A549 (cell line): ENCODE results near the gene ADARB1. TPM values are rescaled to one million over a fixed set of nuclear protein-coding genes. Genes with fewer than 3 reads are reported as not detected.
"Not testable (repeated sequence)": the region's sequence is repeated elsewhere in the genome, so short reads cannot be mapped to it uniquely, and the experiment has no call there.

Experiments used
- ATAC-seq, 2 experiments: fragments of 200-7000 bp in 1 of 2; fragments of >200 bp in 1 of 2; cut with Nextera tagmentation in 1 of 2; cut with Tn5 transposase in 1 of 2; 3 replicates each; pipeline versions ENCODE4 v1.8.0 to v1.9.1; 2018 to 2020; ENCODE audit warnings: mild to moderate bottlenecking in 1 of 2, moderate library complexity in 1 of 2
- CTCF ChIA-PET: fragments of 300-600 bp; sonication (Branson Sonifier 250); formaldehyde crosslinking; extraction: SDS; loops from one replicate; lab custom pipeline; 2021; ENCODE audit warnings: antibody characterized with exemption, inconsistent platforms; lab: Yijun Ruan, JAX
- POLR2A ChIA-PET: fragments of 350-600 bp; formaldehyde crosslinking; extraction: SDS; loops from one replicate; lab custom pipeline; 2021; ENCODE audit warnings: antibody characterized with exemption, inconsistent platforms; lab: Yijun Ruan, JAX
- DNase-seq, 2 experiments: peaks; one replicate each; pipeline versions ENCODE4 v3.0.0 to v3.0.0-alpha.2; 2011 to 2016; ENCODE audit warnings: low read depth in 1 of 2, low spot score in 1 of 2
- FAIRE-seq: peaks from 2 replicates; lab custom pipeline; 2011; peaks lifted over from hg19 to GRCh38; lab: Jason Lieb, UNC
- H3K27ac ChIP-seq, 2 experiments: fragments of >200 bp; sonication (Bioruptor Twin); formaldehyde crosslinking; 3 replicates each; pipeline ENCODE4 v1.5.1; 2016 to 2017
- H3K4me1 ChIP-seq: fragments of >200 bp; sonication (Bioruptor Twin); formaldehyde crosslinking; 3 replicates; pipeline ENCODE4 v1.6.1; 2016
- H3K4me2 ChIP-seq: fragments of >200 bp; sonication (Bioruptor Twin); formaldehyde crosslinking; 3 replicates; pipeline ENCODE4 v1.6.1; 2016
- H3K4me3 ChIP-seq: fragments of >200 bp; sonication (Bioruptor Twin); formaldehyde crosslinking; 3 replicates; pipeline ENCODE4 v1.5.1; 2016
- H3K9me3 ChIP-seq: fragments of >200 bp; sonication (Bioruptor Twin); formaldehyde crosslinking; 3 replicates; pipeline ENCODE4 v1.6.1; 2016
- BHLHE40 ChIP-seq: IDR thresholded peaks from 2 replicates; pipeline ENCODE4 v1.6.1; 2012; ENCODE audit warnings: low read depth, low read length, inconsistent platforms
- CBX2 ChIP-seq: fragments of 200-600 bp; sonication (generic); IDR thresholded peaks from 2 replicates; pipeline ENCODE4 v1.6.1; 2016; ENCODE audit warnings: low read depth, mild to moderate bottlenecking, borderline replicate concordance
- CEBPB ChIP-seq, 2 experiments: fragments of >200 bp in 1 of 2; sonication (Bioruptor Twin) in 1 of 2; formaldehyde crosslinking in 1 of 2; IDR thresholded peaks; 2 replicates each; pipeline ENCODE4 v1.6.1; 2012 to 2016
- E2F6 ChIP-seq: IDR thresholded peaks from 2 replicates; pipeline ENCODE4 v1.6.1; 2012; ENCODE audit warnings: low read depth, borderline replicate concordance
- EHMT2 ChIP-seq: fragments of 200-600 bp; sonication (generic); IDR thresholded peaks from 2 replicates; pipeline ENCODE4 v1.6.1; 2016; ENCODE audit warnings: antibody characterized with exemption, low read depth, mild to moderate bottlenecking, moderate library complexity
- EP300 ChIP-seq, 2 experiments: fragments of >200 bp; sonication (Bioruptor Twin); formaldehyde crosslinking; IDR thresholded peaks; 2 replicates in 1 of 2; 3 replicates in 1 of 2; pipeline ENCODE4 v1.6.1; 2016 to 2017
- ESRRA ChIP-seq: fragments of 150-350 bp; IDR thresholded peaks from 2 replicates; pipeline ENCODE4 v1.6.1; 2014; ENCODE audit warnings: mild to moderate bottlenecking, low read length, borderline replicate concordance
- FOXS1 ChIP-seq: fragments of 250-450 bp; sonication (Bioruptor Pico); IDR thresholded peaks from 2 replicates; pipeline ENCODE4 v1.5.0; 2020; ENCODE audit warnings: mild to moderate bottlenecking, moderate library complexity
- HES2 ChIP-seq: fragments of >200 bp; sonication (Bioruptor Twin); formaldehyde crosslinking; IDR thresholded peaks from 2 replicates; pipeline ENCODE4 v1.6.1; 2016
- HOXB13 ChIP-seq: fragments of 250-450 bp; sonication (Bioruptor Pico); IDR thresholded peaks from 2 replicates; pipeline ENCODE4 v1.5.0; 2020; ENCODE audit warnings: low read depth, mild to moderate bottlenecking, moderate library complexity
- HOXB5 ChIP-seq: fragments of 250-450 bp; sonication (Bioruptor Pico); IDR thresholded peaks from 2 replicates; pipeline ENCODE4 v1.5.0; 2020; ENCODE audit warnings: mild to moderate bottlenecking, moderate library complexity
- MYC ChIP-seq: IDR thresholded peaks from 2 replicates; pipeline ENCODE4 v1.6.1; 2012; ENCODE audit warnings: mild to moderate bottlenecking, inconsistent platforms, low read length, improper control_type of control experiment, borderline replicate concordance
- NR3C1 ChIP-seq: fragments of >200 bp; sonication (Bioruptor Twin); formaldehyde crosslinking; IDR thresholded peaks from 3 replicates; pipeline ENCODE4 v1.6.1; 2017
- RARB ChIP-seq: fragments of 250-450 bp; sonication (Bioruptor Pico); IDR thresholded peaks from 2 replicates; pipeline ENCODE4 v1.8.0; 2021; ENCODE audit warnings: mild to moderate bottlenecking, moderate library complexity
- SREBF2 ChIP-seq: fragments of 450-650 bp; IDR thresholded peaks from 2 replicates; pipeline ENCODE4 v1.6.1; 2014; ENCODE audit warnings: mild to moderate bottlenecking, moderate library complexity
- TP53 ChIP-seq: fragments of 250-450 bp; sonication (Bioruptor Pico); IDR thresholded peaks from 2 replicates; pipeline ENCODE4 v1.5.0; 2021; ENCODE audit warnings: mild to moderate bottlenecking, moderate library complexity
- ZSCAN20 ChIP-seq: fragments of 250-450 bp; sonication (Bioruptor Pico); IDR thresholded peaks from 2 replicates; pipeline ENCODE4 v1.8.0; 2022; ENCODE audit warnings: mild to moderate bottlenecking, moderate library complexity
- WGBS: methylation state at CpG from one replicate; pipeline ENCODE4 v1.1.6; 2017; ENCODE audit errors: missing lambda C conversion rate; 5-methylcytosine and 5-hydroxymethylcytosine counted together
- polyA plus RNA-seq, 4 experiments: library from polyadenylated mRNA; depleted of rRNA in 3 of 4; stranded (reverse); fragments of >200 nt; fragmentation: RNase III in 1 of 4; extraction: RNeasy Plus Mini Kit Qiagen cat#74134 plus additional on column Dnase treatment in 1 of 4; gene quantifications; 2 replicates in 3 of 4; 3 replicates in 1 of 4; pipeline ENCODE4 v1.2.3, GENCODE V29; 2011 to 2017

ADARB1 gene
- polyA plus RNA-seq, 2 of the 4 experiments (the other 2 are of a cell fraction): 3.2 to 5.7 TPM

GRCh38 chr21:45028645-45029044 lies 45.7 kb upstream of the ADARB1 start:
- H3K4me2 ChIP-seq, H3K4me1 ChIP-seq, H3K27ac ChIP-seq, H3K9me3 ChIP-seq, H3K4me3 ChIP-seq, POLR2A ChIA-PET, ATAC-seq, CTCF ChIA-PET, DNase-seq, FAIRE-seq: not testable (repeated sequence)
- 72% methylated on average over 2 of the region's 12 CpGs for WGBS

GRCh38 chr21:45029298-45029947 lies 45.0 kb upstream of the ADARB1 start:
- ChIA-PET CTCF (interaction anchor here (1.0 kb wide), 1 partner anchor 99 kb away, joined by 3 read pairs; no protein-coding TSS in a partner anchor), POLR2A (no interaction called here)
- no peak for FAIRE-seq
- no peak overlapping the region for H3K27ac ChIP-seq
- H3K4me3 ChIP-seq: no peak overlapping the region
- ATAC-seq: no peak; a peak in 1 of 6 replicates
- DNase-seq: no peak
- no peak overlapping the region for H3K4me2 ChIP-seq
- no peaks in the 10 kb centered on the region for H3K4me1 ChIP-seq
- 83% methylated on average over 4 of the region's 14 CpGs for WGBS
- no peak for TF ChIP-seq MYC
- H3K9me3 ChIP-seq: no peaks in the 10 kb centered on the region

GRCh38 chr21:45029948-45030681 lies 44.3 kb upstream of the ADARB1 start:
- Histone ChIP-seq H3K4me3 (no peak overlapping the region), H3K9me3 (no peaks in the 10 kb centered on the region), H3K4me1 (no peaks in the 10 kb centered on the region), H3K4me2 (no peak overlapping the region), H3K27ac (no peak overlapping the region)
- no peak for FAIRE-seq
- DNase-seq: no peak
- ChIA-PET POLR2A (no interaction called here), CTCF (interaction anchor here (1.0 kb wide), 1 partner anchor 98 kb away, joined by 3 read pairs; no protein-coding TSS in a partner anchor)
- WGBS: 75% methylated on average over 19 of the region's 26 CpGs
- no peak for TF ChIP-seq FOXS1 (CRISPR knock-in tag)
- no peak for TF ChIP-seq CEBPB (IDR thresholded peaks at IDR 0.05)
- TF ChIP-seq SREBF2: no peak
- no peak for TF ChIP-seq HOXB5 (CRISPR knock-in tag)
- TF ChIP-seq EHMT2: no peak
- TF ChIP-seq ESRRA: no peak
- TF ChIP-seq HOXB13: no peak
- no peak for TF ChIP-seq CBX2
- TF ChIP-seq BHLHE40: no peak
- no peak for TF ChIP-seq ZSCAN20 (CRISPR knock-in tag)
- TF ChIP-seq TP53 (CRISPR knock-in tag): no peak
- no peak for ATAC-seq

- POLR2A ChIA-PET: no interaction called here
- 74% methylated on average over 17 of the region's 23 CpGs for WGBS
- no peak for TF ChIP-seq E2F6
- no peak for TF ChIP-seq HES2
- TF ChIP-seq RARB (CRISPR knock-in tag): no peak
- no peak for TF ChIP-seq EP300 (IDR thresholded peaks at IDR 0.05)
- no peak for TF ChIP-seq EHMT2
- TF ChIP-seq NR3C1: no peak
- no peak for TF ChIP-seq MYC
- no peak for FAIRE-seq
- Histone ChIP-seq H3K4me1 (no peaks in the 10 kb centered on the region), H3K4me2 (no peak overlapping the region), H3K27ac (no peak overlapping the region), H3K9me3 (no peaks in the 10 kb centered on the region), H3K4me3 (no peak overlapping the region)
- CTCF ChIA-PET: no interaction called here
- DNase-seq: no peak
- ATAC-seq: no peak
These were observed 43.5 kb upstream of the ADARB1 start for GRCh38 chr21:45030682-45031570.
